Prostate gland (tissue), 2 donors: ENCODE data around the gene DPYSL5. TPM values are rescaled to one million over a fixed set of nuclear protein-coding genes. Genes with fewer than 3 reads are reported as not detected.
A peak's percentile ranks its signal among the peaks of the same experiment; 100 is the strongest.

Experiments
- DNase-seq: peaks from one replicate; pipeline ENCODE4 v3.0.0-alpha.2; 2019; ENCODE audit warnings: low spot score
- H3K27ac ChIP-seq, 2 donors: fragments of 200-600 bp; sonication (generic); 2 replicates each; pipeline ENCODE4 v1.5.1; 2017 to 2019
- H3K27me3 ChIP-seq: fragments of 200-600 bp; sonication (generic); replicated peaks from 2 replicates; pipeline ENCODE4 v1.5.1; 2019; ENCODE audit not compliant: insufficient read depth
- H3K36me3 ChIP-seq, 2 donors: fragments of 200-600 bp; sonication (generic); 1 replicate in 1 of 2; 2 replicates in 1 of 2; pipeline versions ENCODE4 v1.5.1 to v1.8.1; 2017 to 2019
- H3K4me1 ChIP-seq: fragments of 200-600 bp; sonication (generic); replicated peaks from 2 replicates; pipeline ENCODE4 v1.5.1; 2019
- H3K4me3 ChIP-seq, 2 donors: fragments of 200-600 bp; sonication (generic); 2 replicates each; pipeline ENCODE4 v1.5.1; 2017 to 2019
- H3K9me3 ChIP-seq: fragments of 200-600 bp; sonication (generic); 2 replicates; pipeline ENCODE4 v1.5.1; 2017
- CTCF ChIP-seq, 4 experiments: fragments of 200-600 bp in 2 of 4; fragments of 450-650 bp in 2 of 4; sonication (generic) in 2 of 4; IDR thresholded peaks; 1 replicate in 3 of 4; 2 replicates in 1 of 4; pipeline ENCODE4 v1.5.1; 2016 to 2019; ENCODE audit warnings: antibody characterized with exemption in 4 of 4, mild to moderate bottlenecking in 2 of 4, moderate library complexity in 2 of 4
- POLR2A ChIP-seq: fragments of 450-650 bp; IDR thresholded peaks from one replicate; pipeline ENCODE4 v1.6.1; 2016; ENCODE audit warnings: antibody characterized with exemption, mild to moderate bottlenecking
- POLR2AphosphoS5 ChIP-seq: sonication (generic); formaldehyde crosslinking; IDR thresholded peaks from one replicate; pipeline ENCODE4 v1.6.1; 2017; ENCODE audit warnings: antibody characterized with exemption
- WGBS: methylation state at CpG from one replicate; pipeline ENCODE4 v1.1.5; 2018; 5-methylcytosine and 5-hydroxymethylcytosine counted together
- intact Hi-C: fragments of 100-400 bp; cut with DNase I; formaldehyde crosslinking; loops from one replicate; pipeline ENCODE4 v1.14.2; 2022
- total RNA-seq, 2 donors: library from RNA; depleted of rRNA; stranded (reverse); fragments of >200 nt; gene quantifications; one replicate each; pipeline ENCODE4 v1.1.0, GENCODE V29; 2016

DPYSL5 gene
- 1 to 10 TPM in 1 of 2 donors, not detected in 1; 1.2 TPM for total RNA-seq

GRCh38 chr2:26847655-26848335, at the start of gene DPYSL5:
TSS of gene DPYSL5 (plus strand) at chr2:26848132. CDS start at chr2:26898500, 50,368 bp downstream.
- WGBS = 0% methylated on average over 1 of the region's 83 CpGs
- intact Hi-C loops = loop anchor here (5.0 kb wide), 3 partner anchors 75 to 170 kb away; no protein-coding TSS in a partner anchor
- no peak for TF ChIP-seq POLR2AphosphoS5
- TF ChIP-seq POLR2A = no peak
- no peak for TF ChIP-seq CTCF (IDR thresholded peaks at IDR 0.05)

GRCh38 chr2:26801328-26801727, 46.6 kb upstream of the DPYSL5 start:
- Histone ChIP-seq H3K27ac (no peak overlapping the region), H3K4me3 (no peak overlapping the region), H3K4me1 (no peaks in the 10 kb centered on the region), H3K36me3 (no peaks in the 10 kb centered on the region), H3K9me3 (no peaks in the 10 kb centered on the region), H3K27me3 (no peaks in the 10 kb centered on the region)
- DNase-seq = no peak
- 91% methylated on average over 4 of the region's 4 CpGs for WGBS
- intact Hi-C loops = no loop called here
- TF ChIP-seq CTCF (IDR thresholded peaks at IDR 0.05) = no peak
- TF ChIP-seq POLR2A = no peak
- TF ChIP-seq POLR2AphosphoS5 = no peak

More at GRCh38 chr2:26847655-26848335, at the start of gene DPYSL5:
- Histone ChIP-seq H3K36me3 (no peaks in the 10 kb centered on the region), H3K4me3 (peak within 1 kb of the TSS; percentile 8 to 32), H3K4me1 (peaks cover 22% of the 10 kb centered on the region), H3K27me3 (peaks cover 34% of the 10 kb centered on the region), H3K9me3 (no peaks in the 10 kb centered on the region), H3K27ac (no peak within 1 kb of the TSS)
- DNase-seq = no peak

GRCh38 chr2:26801796-26802195, 46.1 kb upstream of the DPYSL5 start:
- WGBS = 95% methylated on average over 7 of the region's 7 CpGs
- Histone ChIP-seq H3K9me3 (no peaks in the 10 kb centered on the region), H3K4me3 (no peak overlapping the region), H3K27me3 (no peaks in the 10 kb centered on the region), H3K27ac (no peak overlapping the region), H3K36me3 (no peaks in the 10 kb centered on the region), H3K4me1 (no peaks in the 10 kb centered on the region)
- DNase-seq = no peak
- TF ChIP-seq POLR2A = no peak
- TF ChIP-seq POLR2AphosphoS5 = no peak
- no peak for TF ChIP-seq CTCF (IDR thresholded peaks at IDR 0.05)
- intact Hi-C loops = no loop called here

GRCh38 chr2:26805241-26805676, 42.7 kb upstream of the DPYSL5 start:
- no peaks in the 10 kb centered on the region for H3K4me1 ChIP-seq
- 91% methylated on average over 5 of the region's 5 CpGs for WGBS
- H3K27me3 ChIP-seq = no peaks in the 10 kb centered on the region
- H3K27ac ChIP-seq = no peak overlapping the region
- TF ChIP-seq CTCF (IDR thresholded peaks at IDR 0.05) = no peak
- no peak for TF ChIP-seq POLR2AphosphoS5
- H3K36me3 ChIP-seq = no peaks in the 10 kb centered on the region
- H3K9me3 ChIP-seq = no peaks in the 10 kb centered on the region
- no peak for DNase-seq
- H3K4me3 ChIP-seq = no peak overlapping the region
- intact Hi-C loops = no loop called here
